GM12801 (cell line): ENCODE data around the gene BUD13.

Experiments used
- CTCF ChIP-seq: IDR thresholded peaks from one replicate; pipeline ENCODE4 v1.5.1; 2011; ENCODE audit warnings: control low read depth; ENCODE audit not compliant: insufficient read length; ENCODE audit errors: extremely low read depth

Gene BUD13

GRCh38 chr11:116772443-116773202 is at the start of gene BUD13:
BUD13 (minus strand) TSS chr11:116772987; CDS start chr11:116772964, 23 bp downstream.
- TF ChIP-seq CTCF: no peak

- no peak for TF ChIP-seq CTCF
These were observed 49.8 kb upstream of the BUD13 start for GRCh38 chr11:116822575-116822974.

GRCh38 chr11:116821050-116821918 is 48.5 kb upstream of the BUD13 start:
- TF ChIP-seq CTCF: no peak

GRCh38 chr11:116819049-116819448 is 46.3 kb upstream of the BUD13 start:
- TF ChIP-seq CTCF: no peak

- no peak for TF ChIP-seq CTCF
These were observed 41.7 kb upstream of the BUD13 start for GRCh38 chr11:116814502-116814901.

GRCh38 chr11:116813781-116814471 is 41.1 kb upstream of the BUD13 start:
- no peak for TF ChIP-seq CTCF

GRCh38 chr11:116813170-116813569 is 40.4 kb upstream of the BUD13 start:
- no peak for TF ChIP-seq CTCF
